ENCODE measurements around the gene TMEM59L. TPM values are rescaled to one million over a fixed set of nuclear protein-coding genes. Genes with fewer than 3 reads are reported as not detected.
A peak's percentile ranks its signal among the peaks of the same experiment; 100 is the strongest.

Gene TMEM59L
- total and polyA plus RNA-seq, 2 of the 13 experiments (the other 11 are each of a cell fraction or from before 2014, with no cell fraction given), result 0.97 to 5.5 TPM

GRCh38 chr19:18610556-18611326 lies 1.9 kb upstream of the TMEM59L start (continued):
- TF ChIP-seq YY1 (IDR thresholded peaks at IDR 0.05; ENCODE audit: insufficient read depth, insufficient replicate concordance, low read depth, low read length), result peak; percentile 70
- TF ChIP-seq GTF2F1 (IDR thresholded peaks at IDR 0.05; ENCODE audit: low read length), result no peak
- peak; percentile 83 for TF ChIP-seq MED1 (CRISPR knock-in tag; IDR thresholded peaks at IDR 0.05)
- TF ChIP-seq ZNF580 (CRISPR knock-in tag; IDR thresholded peaks at IDR 0.05; ENCODE audit: borderline replicate concordance, low read depth), result peak; percentile 58; the same call in 1 of the 2 replicates
- TF ChIP-seq TEAD3 (CRISPR knock-in tag; optimal IDR thresholded peaks at IDR 0.05; ENCODE audit: borderline replicate concordance), result peak; percentile 64
- peak; percentile 95 for TF ChIP-seq ZBTB2 (CRISPR knock-in tag; IDR thresholded peaks at IDR 0.05; ENCODE audit: low read depth)
- TF ChIP-seq ZNF367 (CRISPR knock-in tag; IDR thresholded peaks at IDR 0.05; ENCODE audit: borderline replicate concordance), result no peak
- TF ChIP-seq CCAR2 (optimal IDR thresholded peaks at IDR 0.05; ENCODE audit: low read depth, low read length), result no peak
- TF ChIP-seq ZNF460 (CRISPR knock-in tag; IDR thresholded peaks at IDR 0.05; ENCODE audit: borderline replicate concordance), result no peak
- TF ChIP-seq REL (CRISPR knock-in tag; conservative IDR thresholded peaks at IDR 0.05), result no peak
- no peak for TF ChIP-seq MEIS1 (CRISPR knock-in tag; IDR thresholded peaks at IDR 0.05; ENCODE audit: borderline replicate concordance)
- TF ChIP-seq DZIP1 (CRISPR knock-in tag; IDR thresholded peaks at IDR 0.05), result no peak
- peak; percentile 92 for TF ChIP-seq ZBTB10 (CRISPR knock-in tag; IDR thresholded peaks at IDR 0.05; ENCODE audit: borderline replicate concordance)
- peak; percentile 88 for TF ChIP-seq RXRB (CRISPR knock-in tag; IDR thresholded peaks at IDR 0.05; ENCODE audit: borderline replicate concordance)
- TF ChIP-seq ZSCAN12 (CRISPR knock-in tag; IDR thresholded peaks at IDR 0.05), result no peak
- no peak for TF ChIP-seq NFKBIZ (CRISPR knock-in tag; IDR thresholded peaks at IDR 0.05)
- peak; percentile 56; the same call in 1 of the 2 replicates for TF ChIP-seq ZBTB7A (CRISPR knock-in tag; IDR thresholded peaks at IDR 0.05)
- TF ChIP-seq SALL2 (CRISPR knock-in tag; IDR thresholded peaks at IDR 0.05), result 0 out of 2 replicates have a peak, but pooled peaks have one; percentile 53
- no peak for TF ChIP-seq KMT2A (CRISPR knock-in tag; IDR thresholded peaks at IDR 0.05)
- TF ChIP-seq TAF1 (CRISPR knock-in tag; IDR thresholded peaks at IDR 0.05), result peak; percentile 6; the same call in 1 of the 2 replicates
- TF ChIP-seq ZNF333 (CRISPR knock-in tag; IDR thresholded peaks at IDR 0.05; ENCODE audit: borderline replicate concordance), result peak; percentile 62; the same call in 1 of the 2 replicates
- TF ChIP-seq NFATC3 (CRISPR knock-in tag; IDR thresholded peaks at IDR 0.05), result no peak
- no peak for TF ChIP-seq ZNF816 (CRISPR knock-in tag; IDR thresholded peaks at IDR 0.05; ENCODE audit: borderline replicate concordance)
- TF ChIP-seq FOXA3 (CRISPR knock-in tag; IDR thresholded peaks at IDR 0.05), result peak; percentile 59
